ENCODE results near the gene MTHFD1L.

GRCh38 chr6:150877928-150878327 is 12.4 kb downstream of the MTHFD1L start:
- TF ChIP-seq POLR2A (IDR thresholded peaks at IDR 0.05; ENCODE audit: low read depth) = no peak
- no peak for TF ChIP-seq CTCF (IDR thresholded peaks at IDR 0.05)
